Endothelial cell of umbilical vein (primary cell): ENCODE measurements around the gene APLP2. TPM values are rescaled to one million over a fixed set of nuclear protein-coding genes. Genes with fewer than 3 reads are reported as not detected.
"Not testable (repeated sequence)": the region's sequence is repeated elsewhere in the genome, so short reads cannot be mapped to it uniquely, and the experiment has no call there.

Experiments
- BruUV-seq: library from RNA; stranded (reverse); fragments of 400-500 nt; replicated peaks from 2 replicates; lab custom pipeline; 2021; lab: Mats Ljungman, UMichigan
- CTCF ChIA-PET: fragments of 300-600, 350-600 bp; sonication (Branson Sonifier 250); formaldehyde crosslinking; loops from one replicate; lab custom pipeline; 2021; ENCODE audit warnings: antibody characterized with exemption, inconsistent platforms; lab: Charles Lee
- POLR2A ChIA-PET: fragments of 300-600, 350-600 bp; sonication (Branson Sonifier 250); formaldehyde crosslinking; loops from one replicate; lab custom pipeline; 2021; ENCODE audit warnings: antibody characterized with exemption, inconsistent platforms; lab: Charles Lee
- DNase-seq: peaks from one replicate; pipeline ENCODE4 v3.0.0-alpha.2; 2011; ENCODE audit warnings: low read depth, low spot score
- FAIRE-seq: peaks from 2 replicates; lab custom pipeline; 2011; peaks lifted over from hg19 to GRCh38; lab: Jason Lieb, UNC
- H2AFZ ChIP-seq: 2 replicates; pipeline ENCODE4 v1.6.0; 2012; ENCODE audit warnings: low read depth, low read length, control low read depth, inconsistent platforms
- H3K27ac ChIP-seq: 2 replicates; pipeline ENCODE4 v1.5.1; 2011; ENCODE audit warnings: low read depth, mild to moderate bottlenecking, control low read depth, low read length, moderate library complexity; ENCODE audit not compliant: insufficient read depth
- H3K27me3 ChIP-seq, 2 experiments: 2 replicates each; pipeline versions ENCODE4 v1.6.0 to v1.6.1; 2011; ENCODE audit warnings: low read length in 2 of 2, mixed read lengths in 1 of 2; ENCODE audit not compliant: control insufficient read depth in 2 of 2, insufficient read depth in 2 of 2
- H3K36me3 ChIP-seq, 2 experiments: 2 replicates in 1 of 2; 3 replicates in 1 of 2; pipeline ENCODE4 v1.5.1; 2011; ENCODE audit warnings: low read length in 2 of 2, mild to moderate bottlenecking in 1 of 2, moderate library complexity in 1 of 2; ENCODE audit not compliant: control insufficient read depth in 2 of 2, insufficient read depth in 2 of 2; ENCODE audit errors: extremely low read depth in 1 of 2
- H3K4me1 ChIP-seq: 3 replicates; pipeline ENCODE4 v1.5.1; 2011; ENCODE audit warnings: mild to moderate bottlenecking, low read length; ENCODE audit not compliant: control insufficient read depth, insufficient read depth; ENCODE audit errors: extremely low read depth
- H3K4me2 ChIP-seq: 2 replicates; pipeline ENCODE4 v1.6.1; 2011; ENCODE audit warnings: low read length, control low read depth, mixed read lengths; ENCODE audit not compliant: insufficient read depth
- H3K4me3 ChIP-seq, 3 experiments: fragments of 200-600 bp in 1 of 3; sonication (generic), shearing (Covaris generic) in 1 of 3; replicated peaks in 1 of 3; 2 replicates each; pipeline ENCODE4 v1.5.1; 2011 to 2016; ENCODE audit warnings: control low read depth in 3 of 3, low read length in 3 of 3, mild to moderate bottlenecking in 2 of 3, inconsistent platforms in 1 of 3, low read depth in 1 of 3, moderate library complexity in 1 of 3; ENCODE audit not compliant: insufficient read depth in 1 of 3
- H3K79me2 ChIP-seq: 2 replicates; pipeline ENCODE4 v1.6.0; 2012; ENCODE audit warnings: low read length, inconsistent platforms; ENCODE audit not compliant: control insufficient read depth, insufficient read depth
- H3K9ac ChIP-seq: replicated peaks from 2 replicates; pipeline ENCODE3; 2011; ENCODE audit warnings: low read length, control low read depth; ENCODE audit not compliant: insufficient read depth; ENCODE audit errors: extremely low read depth
- H3K9me1 ChIP-seq: replicated peaks from 3 replicates; pipeline ENCODE4 v1.6.0; 2011; ENCODE audit warnings: mild to moderate bottlenecking, low read length; ENCODE audit not compliant: control insufficient read depth, insufficient read depth; ENCODE audit errors: extremely low read depth
- H3K9me3 ChIP-seq: replicated peaks from 2 replicates; pipeline ENCODE4 v1.5.1; 2012; ENCODE audit warnings: low read length, inconsistent platforms; ENCODE audit not compliant: control insufficient read depth, insufficient read depth
- H4K20me1 ChIP-seq: replicated peaks from 2 replicates; pipeline ENCODE3; 2011; ENCODE audit warnings: mild to moderate bottlenecking, low read length; ENCODE audit not compliant: control insufficient read depth, insufficient read depth; ENCODE audit errors: extremely low read depth
- EZH2 ChIP-seq: IDR thresholded peaks from 2 replicates; pipeline ENCODE4 v1.6.1; 2012; ENCODE audit warnings: borderline replicate concordance, low read depth, mild to moderate bottlenecking, moderate library complexity, low read length, inconsistent platforms; ENCODE audit not compliant: severe bottlenecking
- FOS ChIP-seq: IDR thresholded peaks from 2 replicates; pipeline ENCODE4 v1.6.1; 2011; ENCODE audit warnings: mild to moderate bottlenecking, low read length, moderate library complexity, borderline replicate concordance; ENCODE audit not compliant: insufficient read depth
- GATA2 ChIP-seq: IDR thresholded peaks from 2 replicates; pipeline ENCODE4 v1.7.0; 2011; ENCODE audit warnings: low read depth, mild to moderate bottlenecking, moderate library complexity, mixed read lengths, low read length; ENCODE audit not compliant: insufficient read length, insufficient read depth
- JUN ChIP-seq: IDR thresholded peaks from 2 replicates; pipeline ENCODE4 v1.6.1; 2011; ENCODE audit warnings: borderline replicate concordance, low read depth; ENCODE audit not compliant: insufficient read length, insufficient read depth
- MYC ChIP-seq: IDR thresholded peaks from one replicate; pipeline ENCODE4 v1.6.1; 2011; ENCODE audit warnings: mild to moderate bottlenecking, low read depth, low read length
- POLR2A ChIP-seq: IDR thresholded peaks from 2 replicates; pipeline ENCODE4 v1.6.1; 2012; ENCODE audit warnings: low read depth, mild to moderate bottlenecking, control low read depth, low read length
- POLR2AphosphoS5 ChIP-seq: IDR thresholded peaks from 2 replicates; pipeline ENCODE4 v1.6.1; 2012; ENCODE audit warnings: low read depth, mild to moderate bottlenecking, control low read depth, low read length, moderate library complexity; ENCODE audit not compliant: insufficient read depth
- dilution Hi-C: fragments of 300-500 bp; cut with MboI; formaldehyde crosslinking; loops from one replicate; pipeline ENCODE4 v1.15.0; 2019; ENCODE audit warnings: low sequenced_read_pairs; ENCODE audit not compliant: extremely low pct_ligation_motif_present
- intact Hi-C: fragments of 100-400 bp; cut with micrococcal nuclease; formaldehyde crosslinking; loops from one replicate; pipeline ENCODE4 v1.10.0; 2022
- polyA plus RNA-seq, 4 experiments: library from polyadenylated mRNA; depleted of rRNA in 3 of 4; stranded (reverse) in 3 of 4; unstranded in 1 of 4; fragments of >200 nt; gene quantifications; 2 replicates each; pipeline versions ENCODE4 v1.2.1 to v1.2.3, GENCODE V29; 2011 to 2012; ENCODE audit warnings: missing spikeins in 1 of 4
- total RNA-seq: library from RNA; stranded (reverse); gene quantifications from 2 replicates; pipeline ENCODE4 v1.2.3, GENCODE V29; 2021
- TF ChIP-seq, protein P1 (sequence below), 2 donors: IDR thresholded peaks; 1 replicate in 1 of 2; 2 replicates in 1 of 2; pipeline ENCODE4 v1.5.1; 2011; ENCODE audit warnings: low read length in 2 of 2, mild to moderate bottlenecking in 2 of 2, moderate library complexity in 2 of 2, control low read depth in 1 of 2, inconsistent platforms in 1 of 2, low read depth in 1 of 2; ENCODE audit not compliant: insufficient read depth in 1 of 2; ENCODE audit errors: extremely low read depth in 1 of 2
- TF ChIP-seq, protein P2 (sequence below): IDR thresholded peaks from 2 replicates; pipeline ENCODE4 v1.6.1; 2011; ENCODE audit not compliant: insufficient read depth, insufficient read length

The APLP2 gene
- total and polyA plus RNA-seq, 2 donors (not counting 3 experiments of a cell fraction or from before 2014, with no cell fraction given), result 493 to 543 TPM

DNA sequence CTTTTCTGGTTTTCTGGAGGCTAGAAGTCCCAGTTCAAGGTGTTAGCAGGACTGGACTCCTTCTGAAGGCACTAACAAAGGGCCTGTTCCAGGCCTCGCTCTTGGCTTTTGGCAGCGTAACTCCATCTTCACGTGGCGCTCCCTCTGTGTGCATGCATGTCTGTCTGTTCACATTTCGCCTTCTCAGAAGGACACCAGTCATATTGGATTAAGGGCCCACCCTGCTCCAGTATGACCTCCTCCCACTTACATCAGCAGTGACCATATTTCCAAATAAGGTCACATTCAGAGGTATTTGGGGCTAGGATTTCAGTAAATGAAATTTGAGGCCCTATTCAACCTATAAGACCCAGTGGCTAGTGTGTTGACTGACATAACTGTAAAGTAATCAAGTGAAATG is 20.0 kb downstream of the APLP2 start:
- BruUV-seq, result no TSS peak
- ChIA-PET CTCF (no interaction called here), POLR2A (no interaction called here)
- no peaks in the 10 kb centered on the region for H3K27me3 ChIP-seq
- no peaks in the 10 kb centered on the region for H3K36me3 ChIP-seq
- peaks cover 71% of the 10 kb centered on the region for H3K79me2 ChIP-seq
- H3K9me3 ChIP-seq, result no peaks in the 10 kb centered on the region
- H3K9ac ChIP-seq, result no peak overlapping the region
- H3K4me1 ChIP-seq, result peaks cover 32% of the 10 kb centered on the region
- H2AFZ ChIP-seq, result no peak overlapping the region
- TF ChIP-seq POLR2A (no peak), POLR2AphosphoS5 (no peak), FOS (no peak), GATA2 (no peak), JUN (no peak), EZH2 (no peak), MYC (no peak)
- TF ChIP-seq, protein P1, sequence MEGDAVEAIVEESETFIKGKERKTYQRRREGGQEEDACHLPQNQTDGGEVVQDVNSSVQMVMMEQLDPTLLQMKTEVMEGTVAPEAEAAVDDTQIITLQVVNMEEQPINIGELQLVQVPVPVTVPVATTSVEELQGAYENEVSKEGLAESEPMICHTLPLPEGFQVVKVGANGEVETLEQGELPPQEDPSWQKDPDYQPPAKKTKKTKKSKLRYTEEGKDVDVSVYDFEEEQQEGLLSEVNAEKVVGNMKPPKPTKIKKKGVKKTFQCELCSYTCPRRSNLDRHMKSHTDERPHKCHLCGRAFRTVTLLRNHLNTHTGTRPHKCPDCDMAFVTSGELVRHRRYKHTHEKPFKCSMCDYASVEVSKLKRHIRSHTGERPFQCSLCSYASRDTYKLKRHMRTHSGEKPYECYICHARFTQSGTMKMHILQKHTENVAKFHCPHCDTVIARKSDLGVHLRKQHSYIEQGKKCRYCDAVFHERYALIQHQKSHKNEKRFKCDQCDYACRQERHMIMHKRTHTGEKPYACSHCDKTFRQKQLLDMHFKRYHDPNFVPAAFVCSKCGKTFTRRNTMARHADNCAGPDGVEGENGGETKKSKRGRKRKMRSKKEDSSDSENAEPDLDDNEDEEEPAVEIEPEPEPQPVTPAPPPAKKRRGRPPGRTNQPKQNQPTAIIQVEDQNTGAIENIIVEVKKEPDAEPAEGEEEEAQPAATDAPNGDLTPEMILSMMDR (IDR thresholded peaks at IDR 0.05; ENCODE audit: extremely low read depth in 1 of 2, insufficient read depth in 1 of 2, low read depth in 1 of 2, low read length in 2 of 2), result no peak
- TF ChIP-seq, protein P2, sequence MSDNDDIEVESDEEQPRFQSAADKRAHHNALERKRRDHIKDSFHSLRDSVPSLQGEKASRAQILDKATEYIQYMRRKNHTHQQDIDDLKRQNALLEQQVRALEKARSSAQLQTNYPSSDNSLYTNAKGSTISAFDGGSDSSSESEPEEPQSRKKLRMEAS, result no peak
- intact Hi-C loops (no loop called here), dilution Hi-C loops (no loop called here)
- H3K27ac ChIP-seq, result no peak overlapping the region
- no peak for FAIRE-seq
- H4K20me1 ChIP-seq, result peaks cover 7% of the 10 kb centered on the region
- no peak overlapping the region for H3K4me3 ChIP-seq
- DNase-seq, result no peak
- no peak overlapping the region for H3K4me2 ChIP-seq
- no peaks in the 10 kb centered on the region for H3K9me1 ChIP-seq

DNA sequence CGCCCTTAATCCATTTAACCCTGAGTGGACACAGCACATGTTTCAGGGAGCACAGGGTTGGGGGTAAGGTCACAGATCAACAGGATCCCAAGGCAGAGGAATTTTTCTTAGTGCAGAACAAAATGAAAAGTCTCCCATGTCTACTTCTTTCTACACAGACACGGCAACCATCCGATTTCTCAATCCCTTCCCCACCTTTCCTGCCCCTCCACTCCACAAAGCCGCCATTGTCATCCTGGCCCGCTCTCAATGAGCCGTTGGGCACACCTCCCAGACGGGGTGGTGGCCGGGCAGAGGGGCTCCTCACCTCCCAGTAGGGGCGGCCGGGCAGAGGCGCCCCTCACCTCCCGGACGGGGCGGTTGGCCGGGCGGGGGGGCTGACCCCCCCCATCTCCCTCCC is 20.8 kb downstream of the APLP2 start:
- H4K20me1 ChIP-seq, H3K9me1 ChIP-seq, H3K9me3 ChIP-seq, H3K4me2 ChIP-seq, intact Hi-C loops, FAIRE-seq, H2AFZ ChIP-seq, H3K4me3 ChIP-seq, DNase-seq, POLR2A ChIA-PET, CTCF ChIA-PET, H3K27ac ChIP-seq, H3K9ac ChIP-seq, BruUV-seq, H3K36me3 ChIP-seq, H3K27me3 ChIP-seq, dilution Hi-C loops: not testable (repeated sequence)
- peaks cover 71% of the 10 kb centered on the region for H3K79me2 ChIP-seq
- H3K4me1 ChIP-seq, result peaks cover 34% of the 10 kb centered on the region

DNA sequence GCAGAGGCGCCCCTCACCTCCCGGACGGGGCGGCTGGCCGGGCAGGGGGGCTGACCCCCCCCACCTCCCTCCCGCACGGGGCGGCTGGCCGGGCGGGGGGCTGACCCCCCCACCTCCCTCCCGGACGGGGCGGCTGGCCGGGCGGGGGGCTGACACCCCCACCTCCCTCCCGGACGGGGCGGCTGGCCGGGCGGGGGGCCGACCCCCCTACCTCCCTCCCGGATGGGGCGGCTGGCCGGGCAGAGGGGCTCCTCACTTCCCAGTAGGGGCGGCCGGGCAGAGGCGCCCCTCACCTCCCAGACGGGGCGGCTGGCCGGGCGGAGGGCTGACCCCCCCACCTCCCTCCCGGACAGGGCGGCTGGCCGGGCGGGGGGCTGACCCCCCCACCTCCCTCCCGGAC is 21.5 kb downstream of the APLP2 start:
- DNase-seq, H3K9me1 ChIP-seq, CTCF ChIA-PET, H3K27me3 ChIP-seq, H3K9ac ChIP-seq, dilution Hi-C loops, BruUV-seq, H3K9me3 ChIP-seq, H2AFZ ChIP-seq, POLR2A ChIA-PET, H3K4me2 ChIP-seq, H3K27ac ChIP-seq, H4K20me1 ChIP-seq, FAIRE-seq, H3K36me3 ChIP-seq, intact Hi-C loops, H3K4me3 ChIP-seq: not testable (repeated sequence)
- H3K4me1 ChIP-seq, result peaks cover 29% of the 10 kb centered on the region
- peaks cover 71% of the 10 kb centered on the region for H3K79me2 ChIP-seq
